T follicular helper cell (primary cell): ENCODE measurements around the gene LRRC4B.
A peak's percentile ranks its signal among the peaks of the same experiment; 100 is the strongest.

Experiments
- DNase-seq: peaks from one replicate; pipeline ENCODE4 v3.0.0-alpha.2; 2020; ENCODE audit warnings: low read depth

The LRRC4B gene

DNA sequence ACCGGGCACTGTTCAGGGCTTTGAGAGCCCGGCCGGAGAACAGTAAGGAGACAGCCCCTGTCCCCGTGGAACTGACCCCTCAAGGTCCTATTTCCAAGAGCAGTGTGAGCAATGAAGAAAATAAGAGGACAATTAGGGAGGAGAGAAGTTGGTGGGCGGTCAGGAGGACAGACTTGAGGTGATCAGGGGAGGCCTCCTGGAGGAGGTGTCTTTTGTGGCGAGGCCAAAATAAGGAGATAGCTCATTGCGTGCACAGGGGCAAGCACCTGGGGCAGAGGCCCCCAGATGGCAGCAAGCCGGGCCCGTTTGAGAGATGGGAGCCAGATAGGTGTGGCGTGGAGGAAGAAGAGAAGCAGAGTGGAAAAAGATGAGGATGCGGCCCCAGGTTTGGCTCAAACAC is 2.8 kb upstream of the LRRC4B start:
- no peak for DNase-seq

GRCh38 chr19:50569938-50570540 is 1.8 kb upstream of the LRRC4B start:
- no peak for DNase-seq

- DNase-seq = no peak
Measured at GRCh38 chr19:50568728-50569698, 778 bp upstream of the LRRC4B start.

GRCh38 chr19:50567052-50567841 is 988 bp downstream of the LRRC4B start:
- no peak for DNase-seq

GRCh38 chr19:50565984-50566903 is 2.0 kb downstream of the LRRC4B start:
- DNase-seq = no peak

DNA sequence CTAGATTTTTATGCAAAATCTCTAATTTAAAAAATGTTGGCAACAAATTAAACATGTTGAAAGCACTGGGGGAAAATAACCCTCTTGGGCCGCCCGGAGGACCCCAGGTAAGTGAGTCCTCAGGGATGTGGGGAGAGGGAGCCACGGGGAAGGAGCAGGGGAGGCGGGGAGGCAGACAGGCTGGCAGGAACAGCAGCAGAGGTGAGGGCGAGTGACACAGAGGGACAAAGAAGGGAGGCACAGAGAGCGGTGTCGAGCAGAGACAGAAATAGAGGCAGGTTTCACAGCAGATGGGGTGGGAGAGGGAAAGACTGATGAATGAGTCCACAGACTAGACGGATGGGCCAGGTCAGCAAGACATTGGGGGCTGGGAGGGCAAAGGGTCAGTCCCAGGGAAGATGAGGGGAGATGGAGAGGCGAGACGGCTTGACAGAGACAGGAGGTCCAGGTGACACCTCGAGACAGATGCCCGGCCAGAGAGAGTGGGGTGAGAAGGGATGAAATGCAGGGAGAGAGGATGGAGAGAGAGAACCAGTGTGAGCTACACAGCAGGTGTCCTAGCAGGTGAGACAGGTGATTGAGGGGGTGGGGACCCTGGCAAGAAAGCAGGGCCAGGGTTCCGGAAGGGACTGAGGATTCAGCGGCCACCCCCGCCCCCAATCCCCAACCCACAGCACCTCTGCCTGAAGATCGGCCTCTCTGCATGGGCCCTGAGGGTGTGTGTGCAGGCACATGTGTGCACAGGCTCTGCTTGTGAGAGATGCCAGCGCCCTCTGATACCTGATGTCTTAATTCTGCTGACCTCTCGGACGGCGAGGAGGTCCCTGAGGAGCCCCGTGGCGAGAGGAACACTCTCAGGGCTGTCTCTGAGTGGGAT is 3.8 kb downstream of the LRRC4B start:
- DNase-seq = no peak

GRCh38 chr19:50563597-50563996 is 4.6 kb downstream of the LRRC4B start:
- DNase-seq = no peak

GRCh38 chr19:50562996-50563395 is 5.2 kb downstream of the LRRC4B start:
- no peak for DNase-seq

- DNase-seq = no peak
Measured at GRCh38 chr19:50562329-50562728, 5.9 kb downstream of the LRRC4B start.

DNA sequence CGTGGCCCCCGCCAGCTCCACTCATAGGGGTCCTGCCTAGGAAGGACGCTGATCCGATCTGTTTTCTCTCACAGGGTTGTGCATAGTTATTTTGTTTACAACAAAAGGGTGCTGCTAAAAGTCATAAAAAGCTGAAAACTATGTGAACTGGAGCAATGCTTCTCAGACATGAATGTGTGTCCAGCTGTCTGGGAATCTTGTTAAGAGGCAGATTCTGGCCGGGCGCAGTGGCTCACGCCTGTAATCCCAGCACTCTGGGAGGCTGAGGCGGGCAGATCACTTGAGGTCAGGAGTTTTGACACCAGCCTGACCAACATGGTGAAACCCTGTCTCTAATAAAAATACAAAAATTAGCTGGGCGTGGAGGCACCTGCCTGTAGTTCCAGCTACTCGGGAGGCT is 8.6 kb downstream of the LRRC4B start:
- DNase-seq = no peak

GRCh38 chr19:50558449-50558848 is 9.8 kb downstream of the LRRC4B start:
- no peak for DNase-seq

DNA sequence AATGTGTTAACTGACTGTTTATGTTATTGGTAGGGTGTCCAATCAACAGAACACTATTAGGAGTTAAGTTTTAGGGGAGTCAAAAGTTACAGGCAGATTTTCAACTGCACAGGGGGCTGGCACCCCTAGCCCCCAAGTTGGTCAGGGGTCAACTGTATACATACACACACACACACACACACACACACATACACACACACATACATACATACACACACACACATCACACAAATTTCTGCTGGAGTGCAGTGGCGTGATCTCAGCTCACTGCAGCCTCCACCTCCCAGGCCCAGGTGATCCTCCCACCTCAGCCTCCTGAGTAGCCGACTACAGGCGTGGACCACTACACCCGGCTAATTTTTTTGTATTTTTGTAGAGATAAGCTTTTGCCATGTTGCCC is 10.2 kb downstream of the LRRC4B start:
- DNase-seq = no peak

GRCh38 chr19:50557009-50557613 is 11.1 kb downstream of the LRRC4B start:
- DNase-seq = no peak

GRCh38 chr19:50556282-50557008 is 11.8 kb downstream of the LRRC4B start:
- peak; percentile 57 for DNase-seq

DNA sequence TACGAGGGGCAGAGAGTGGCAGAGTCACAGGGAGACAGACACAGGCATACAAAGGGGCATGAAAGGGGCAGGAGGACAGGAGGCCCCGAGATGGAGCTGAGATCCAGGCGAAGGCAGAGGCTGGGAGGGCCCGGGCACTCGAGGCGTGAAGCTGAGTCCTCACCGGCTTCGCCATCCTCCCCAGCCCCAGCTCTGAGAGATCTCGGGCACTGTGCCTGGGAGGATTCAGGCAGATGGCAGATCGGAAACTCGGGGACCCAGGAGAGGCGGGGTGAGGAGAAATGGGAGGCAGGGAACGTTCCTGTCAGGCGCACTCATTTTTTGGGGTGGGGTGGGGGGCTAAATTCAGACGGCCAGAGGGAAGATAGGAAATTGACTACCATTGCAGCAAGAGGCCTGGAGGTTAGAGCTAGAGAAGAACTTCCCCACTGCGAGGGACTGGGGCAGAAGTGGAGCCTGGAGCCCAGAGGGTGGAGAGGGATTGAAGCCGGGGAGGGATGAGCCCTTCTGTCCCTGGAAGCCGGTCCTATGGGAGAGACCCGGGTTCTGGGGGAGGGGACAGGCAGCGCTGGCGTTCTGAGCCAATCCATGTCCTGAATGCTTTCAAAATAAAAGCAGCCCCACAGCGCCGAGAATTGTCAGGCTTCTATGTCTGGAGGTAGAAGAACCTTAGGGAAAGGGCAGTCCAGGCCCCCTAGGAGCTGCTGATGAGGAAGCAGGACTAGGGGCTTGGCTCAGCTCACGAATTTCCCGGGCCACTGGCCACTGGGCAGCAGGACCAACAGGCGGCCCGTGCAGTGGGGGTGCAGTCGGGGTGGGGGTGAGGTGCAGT is 12.6 kb downstream of the LRRC4B start:
- no peak for DNase-seq

DNA sequence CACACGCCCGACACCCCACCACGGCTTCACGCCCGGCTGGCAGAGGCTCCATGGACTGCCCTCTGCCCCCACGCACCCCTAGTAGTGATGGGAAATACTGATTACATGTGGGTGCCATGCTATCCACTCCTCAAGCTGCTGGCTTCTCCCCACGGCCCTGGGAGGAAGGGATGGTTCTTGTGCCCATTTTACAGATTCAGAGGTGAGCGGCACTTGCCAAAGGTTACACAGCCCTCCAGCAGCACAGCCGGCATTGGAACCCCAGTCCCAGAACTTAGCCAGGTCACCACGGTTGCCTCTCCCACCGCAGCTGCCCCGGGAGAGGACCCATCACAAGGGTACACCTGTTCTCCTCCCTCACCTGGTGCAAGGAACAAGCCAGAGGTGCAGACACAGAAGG is 13.2 kb downstream of the LRRC4B start:
- DNase-seq = no peak

GRCh38 chr19:50554212-50554611 is 14.0 kb downstream of the LRRC4B start:
- no peak for DNase-seq

GRCh38 chr19:50553134-50553703 is 15.0 kb downstream of the LRRC4B start:
- DNase-seq = no peak
